Jurkat, Clone E6-1 (cell line): ENCODE data around the gene CPOX.
A peak's percentile ranks its signal among the peaks of the same experiment; 100 is the strongest.

Experiments
- DNase-seq: peaks from one replicate; pipeline ENCODE4 v3.0.0-alpha.2; 2011; ENCODE audit warnings: low read depth, low spot score
- H3K4me3 ChIP-seq: 2 replicates; pipeline ENCODE4 v1.5.1; 2011; ENCODE audit warnings: mild to moderate bottlenecking, low read length, control low read depth, moderate library complexity

Gene CPOX

GRCh38 chr3:98598492-98598891 lies 5.1 kb upstream of the CPOX start:
- DNase-seq: no peak
- no peak overlapping the region for H3K4me3 ChIP-seq

- DNase-seq: peak; percentile 58
- no peak overlapping the region for H3K4me3 ChIP-seq
Observed at GRCh38 chr3:98596541-98597500, 3.4 kb upstream of the CPOX start.

- H3K4me3 ChIP-seq: no peak overlapping the region
- no peak for DNase-seq
Observed at GRCh38 chr3:98596087-98596486, 2.7 kb upstream of the CPOX start.

GRCh38 chr3:98594628-98595324 lies 1.4 kb upstream of the CPOX start:
- DNase-seq: no peak
- no peak overlapping the region for H3K4me3 ChIP-seq

GRCh38 chr3:98592345-98592935 lies 971 bp downstream of the CPOX start:
- no peak for DNase-seq
- H3K4me3 ChIP-seq: peak overlapping the region; percentile 63

GRCh38 chr3:98589331-98590036 lies 3.9 kb downstream of the CPOX start:
- H3K4me3 ChIP-seq: no peak overlapping the region
- no peak for DNase-seq

GRCh38 chr3:98588065-98588464 lies 5.3 kb downstream of the CPOX start:
- no peak overlapping the region for H3K4me3 ChIP-seq
- no peak for DNase-seq

- no peak for DNase-seq
- no peak overlapping the region for H3K4me3 ChIP-seq
Observed at GRCh38 chr3:98587654-98588053, 5.8 kb downstream of the CPOX start.

GRCh38 chr3:98584547-98584946 lies 8.9 kb downstream of the CPOX start:
- DNase-seq: no peak

GRCh38 chr3:98583766-98584165 lies 9.6 kb downstream of the CPOX start:
- no peak overlapping the region for H3K4me3 ChIP-seq
- DNase-seq: no peak

More at GRCh38 chr3:98584547-98584946, 8.9 kb downstream of the CPOX start:
- no peak overlapping the region for H3K4me3 ChIP-seq

- no peak for DNase-seq
Observed at GRCh38 chr3:98582042-98582441, 11.4 kb downstream of the CPOX start.

GRCh38 chr3:98581474-98581873 lies 11.9 kb downstream of the CPOX start:
- no peak for DNase-seq
- H3K4me3 ChIP-seq: no peak overlapping the region

More at GRCh38 chr3:98582042-98582441, 11.4 kb downstream of the CPOX start:
- no peak overlapping the region for H3K4me3 ChIP-seq

- H3K4me3 ChIP-seq: no peak overlapping the region
- DNase-seq: no peak
Observed at GRCh38 chr3:98580401-98581386, 12.7 kb downstream of the CPOX start.

- no peak for DNase-seq
Observed at GRCh38 chr3:98577178-98577895, 16.1 kb downstream of the CPOX start.

GRCh38 chr3:98574132-98574531 lies 19.3 kb downstream of the CPOX start:
- DNase-seq: no peak
- no peak overlapping the region for H3K4me3 ChIP-seq

More at GRCh38 chr3:98577178-98577895, 16.1 kb downstream of the CPOX start:
- H3K4me3 ChIP-seq: no peak overlapping the region

- no peak overlapping the region for H3K4me3 ChIP-seq
- DNase-seq: no peak
Observed at GRCh38 chr3:98573181-98573728, 20.2 kb downstream of the CPOX start.

GRCh38 chr3:98568402-98568801 lies 25.0 kb downstream of the CPOX start:
- no peak overlapping the region for H3K4me3 ChIP-seq
- no peak for DNase-seq
